Neural progenitor cell (in vitro differentiated cells): ENCODE data around the gene GPR89B.

ENCODE experiments used
- CTCF ChIP-seq: fragments of 200-600 bp; sonication (generic); IDR thresholded peaks from 2 replicates; pipeline ENCODE4 v1.5.1; 2017; ENCODE audit warnings: antibody characterized with exemption, mild to moderate bottlenecking
- EZH2 ChIP-seq: fragments of 200-600 bp; sonication (generic); IDR thresholded peaks from 2 replicates; pipeline ENCODE4 v1.6.1; 2017; ENCODE audit warnings: antibody characterized with exemption, mild to moderate bottlenecking, moderate library complexity

GRCh38 chr1:147919896-147920295 lies 8.3 kb upstream of the GPR89B start:
- TF ChIP-seq EZH2 (no peak), CTCF (no peak)
